Measurements from ENCODE around the gene ZNF488.

GRCh38 chr10:47410271-47410670 lies 26.2 kb upstream of the ZNF488 start:
- TF ChIP-seq CTCF (conservative IDR thresholded peaks at IDR 0.05 in 1 of 2, IDR thresholded peaks at IDR 0.05 in 1 of 2; ENCODE audit: low read depth in 1 of 2, low read length in 2 of 2), result no peak
- no peak for TF ChIP-seq EZH2 (IDR thresholded peaks at IDR 0.05; ENCODE audit: low read length, missing control alignments)
